HG03280 (cell line): ENCODE measurements around the gene ZNF280D.
"Not testable (repeated sequence)": the region's sequence is repeated elsewhere in the genome, so short reads cannot be mapped to it uniquely, and the experiment has no call there.

Source experiments
- ATAC-seq: cut with Tn5 transposase; IDR thresholded peaks from one replicate; pipeline ENCODE4 v1.9.1; 2021; ENCODE audit warnings: mild to moderate bottlenecking, moderate library complexity; ENCODE audit not compliant: unreplicated experiment

The ZNF280D gene

GRCh38 chr15:56733136-56734012, at the start of gene ZNF280D:
Gene ZNF280D, minus strand, starts transcription at chr15:56733509. Its CDS starts 26,400 bp downstream, at chr15:56707109.
- peak; percentile 78 for ATAC-seq

- no peak for ATAC-seq
Measured at GRCh38 chr15:56782306-56782705, 49.0 kb upstream of the ZNF280D start.

- ATAC-seq = no peak
Measured at GRCh38 chr15:56781666-56782065, 48.4 kb upstream of the ZNF280D start.

GRCh38 chr15:56780102-56780725, 46.9 kb upstream of the ZNF280D start:
- not testable (repeated sequence) for ATAC-seq

- ATAC-seq = not testable (repeated sequence)
Measured at GRCh38 chr15:56779449-56779848, 46.1 kb upstream of the ZNF280D start.

- no peak for ATAC-seq
Measured at GRCh38 chr15:56778761-56779160, 45.5 kb upstream of the ZNF280D start.

GRCh38 chr15:56776839-56777238, 43.5 kb upstream of the ZNF280D start:
- no peak for ATAC-seq

- ATAC-seq = no peak
Measured at GRCh38 chr15:56775641-56776040, 42.3 kb upstream of the ZNF280D start.

GRCh38 chr15:56774356-56774755, 41.0 kb upstream of the ZNF280D start:
- ATAC-seq = no peak

- ATAC-seq = no peak
Measured at GRCh38 chr15:56772868-56773639, 39.7 kb upstream of the ZNF280D start.

- no peak for ATAC-seq
Measured at GRCh38 chr15:56770173-56770572, 36.9 kb upstream of the ZNF280D start.

GRCh38 chr15:56767315-56767714, 34.0 kb upstream of the ZNF280D start:
- no peak for ATAC-seq

GRCh38 chr15:56765251-56765650, 31.9 kb upstream of the ZNF280D start:
- no peak for ATAC-seq

- no peak for ATAC-seq
Measured at GRCh38 chr15:56763141-56763895, 30.0 kb upstream of the ZNF280D start.

GRCh38 chr15:56760186-56760585, 26.9 kb upstream of the ZNF280D start:
- no peak for ATAC-seq

GRCh38 chr15:56759450-56759845, 26.1 kb upstream of the ZNF280D start:
- no peak for ATAC-seq

- no peak for ATAC-seq
Measured at GRCh38 chr15:56758770-56759449, 25.6 kb upstream of the ZNF280D start.

GRCh38 chr15:56757875-56758274, 24.6 kb upstream of the ZNF280D start:
- no peak for ATAC-seq

- ATAC-seq = no peak
Measured at GRCh38 chr15:56754772-56755370, 21.6 kb upstream of the ZNF280D start.

- ATAC-seq = no peak
Measured at GRCh38 chr15:56752986-56753385, 19.7 kb upstream of the ZNF280D start.
